ENCODE results near the gene S100A2. TPM values are rescaled to one million over a fixed set of nuclear protein-coding genes. Genes with fewer than 3 reads are reported as not detected.
A peak's percentile ranks its signal among the peaks of the same experiment; 100 is the strongest.

The S100A2 gene
- polyA plus RNA-seq, 2 of the 4 experiments (the other 2 are of a cell fraction) = 5.1 to 15.9 TPM

- ATAC-seq (peak; percentile 14 to 39; a peak in 4 of 6 replicates), FAIRE-seq (no peak), DNase-seq (ENCODE audit: low read depth in 1 of 2, low spot score in 1 of 2) (peak in 1 of 2 experiments; percentile 44)
- Histone ChIP-seq H3K4me3 (no peak overlapping the region), H3K27ac (peak overlapping the region in 1 of 2 experiments; percentile 52; a peak in 3 of 6 replicates), H3K4me2 (no peak overlapping the region), H3K4me1 (peaks cover 28% of the 10 kb centered on the region), H3K9me3 (no peaks in the 10 kb centered on the region)
- peak in 1 of 2 experiments; percentile 23; a peak in 1 of 5 replicates for TF ChIP-seq RAD21 (conservative IDR thresholded peaks at IDR 0.05 in 1 of 2, IDR thresholded peaks at IDR 0.05 in 1 of 2)
- TF ChIP-seq HOXA7 (CRISPR knock-in tag; IDR thresholded peaks at IDR 0.05) = no peak
- TF ChIP-seq, protein P1, sequence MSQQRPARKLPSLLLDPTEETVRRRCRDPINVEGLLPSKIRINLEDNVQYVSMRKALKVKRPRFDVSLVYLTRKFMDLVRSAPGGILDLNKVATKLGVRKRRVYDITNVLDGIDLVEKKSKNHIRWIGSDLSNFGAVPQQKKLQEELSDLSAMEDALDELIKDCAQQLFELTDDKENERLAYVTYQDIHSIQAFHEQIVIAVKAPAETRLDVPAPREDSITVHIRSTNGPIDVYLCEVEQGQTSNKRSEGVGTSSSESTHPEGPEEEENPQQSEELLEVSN (IDR thresholded peaks at IDR 0.05; ENCODE audit: borderline replicate concordance, low read depth) = no peak
- TF ChIP-seq TFCP2L1 (CRISPR knock-in tag; IDR thresholded peaks at IDR 0.05) = no peak
- TF ChIP-seq, protein P2, sequence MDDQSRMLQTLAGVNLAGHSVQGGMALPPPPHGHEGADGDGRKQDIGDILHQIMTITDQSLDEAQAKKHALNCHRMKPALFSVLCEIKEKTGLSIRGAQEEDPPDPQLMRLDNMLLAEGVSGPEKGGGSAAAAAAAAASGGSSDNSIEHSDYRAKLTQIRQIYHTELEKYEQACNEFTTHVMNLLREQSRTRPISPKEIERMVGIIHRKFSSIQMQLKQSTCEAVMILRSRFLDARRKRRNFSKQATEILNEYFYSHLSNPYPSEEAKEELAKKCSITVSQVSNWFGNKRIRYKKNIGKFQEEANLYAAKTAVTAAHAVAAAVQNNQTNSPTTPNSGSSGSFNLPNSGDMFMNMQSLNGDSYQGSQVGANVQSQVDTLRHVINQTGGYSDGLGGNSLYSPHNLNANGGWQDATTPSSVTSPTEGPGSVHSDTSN (IDR thresholded peaks at IDR 0.05) = no peak
- 0 out of 2 replicates have a peak, but pooled peaks have one; percentile 34 for TF ChIP-seq MAX (IDR thresholded peaks at IDR 0.05)
- TF ChIP-seq KDM1A (IDR thresholded peaks at IDR 0.05; ENCODE audit: low read depth) = no peak
- ChIA-PET CTCF (interaction anchor here (1.0 to 13.0 kb wide), 7 partner anchors 8 to 114 kb away, joined by 3 to 273 read pairs (median 47); partner anchors contain the start of genes S100A1, S100A13, S100A3 and S100A4), POLR2A (no interaction called here)
- 59% methylated on average over 3 of the region's 3 CpGs for WGBS (ENCODE audit: missing lambda C conversion rate)
Observed at GRCh38 chr1:153513023-153513422, 52.6 kb downstream of the S100A2 start.

Other genes starting within 250 kb of the S100A2 start
- not detected in 2 replicates for gene PGLYRP4, start 217.0 kb downstream of the S100A2 start, polyA plus RNA-seq (2011; rRNA removed)
- gene PGLYRP4, start 217.0 kb downstream of the S100A2 start, polyA plus RNA-seq (2017; fragmentation: RNase III; extraction: RNeasy Plus Mini Kit Qiagen cat#74134 plus additional on column Dnase treatment) = not detected in 3 replicates
- gene S100A9, start 208.0 kb downstream of the S100A2 start, polyA plus RNA-seq (2011; rRNA removed) = 0.86 and 0.90 TPM in 2 replicates
- gene S100A9, start 208.0 kb downstream of the S100A2 start, polyA plus RNA-seq (2017; fragmentation: RNase III; extraction: RNeasy Plus Mini Kit Qiagen cat#74134 plus additional on column Dnase treatment) = 1.7 to 4.6 TPM (median 3.1 TPM) in 3 replicates
- gene S100A12, start 190.2 kb downstream of the S100A2 start, polyA plus RNA-seq (2011; rRNA removed) = not detected in 2 replicates
- not detected in 3 replicates for gene S100A12, start 190.2 kb downstream of the S100A2 start, polyA plus RNA-seq (2017; fragmentation: RNase III; extraction: RNeasy Plus Mini Kit Qiagen cat#74134 plus additional on column Dnase treatment)
- gene S100A8, start 174.8 kb downstream of the S100A2 start, polyA plus RNA-seq (2011; rRNA removed) = not detected in 2 replicates
- not detected in 3 replicates for gene S100A8, start 174.8 kb downstream of the S100A2 start, polyA plus RNA-seq (2017; fragmentation: RNase III; extraction: RNeasy Plus Mini Kit Qiagen cat#74134 plus additional on column Dnase treatment)
- gene S100A7A, start 149.3 kb downstream of the S100A2 start, polyA plus RNA-seq (2011; rRNA removed) = not detected in 2 replicates
- not detected in 3 replicates for gene S100A7A, start 149.3 kb downstream of the S100A2 start, polyA plus RNA-seq (2017; fragmentation: RNase III; extraction: RNeasy Plus Mini Kit Qiagen cat#74134 plus additional on column Dnase treatment)
- not detected in 2 replicates for gene S100A7, start 105.2 kb downstream of the S100A2 start, polyA plus RNA-seq (2011; rRNA removed)
- not detected in 3 replicates for gene S100A7, start 105.2 kb downstream of the S100A2 start, polyA plus RNA-seq (2017; fragmentation: RNase III; extraction: RNeasy Plus Mini Kit Qiagen cat#74134 plus additional on column Dnase treatment)
- 898 and 1,226 TPM in 2 replicates for gene S100A6, start 29.9 kb downstream of the S100A2 start, polyA plus RNA-seq (2011; rRNA removed)
- gene S100A6, start 29.9 kb downstream of the S100A2 start, polyA plus RNA-seq (2017; fragmentation: RNase III; extraction: RNeasy Plus Mini Kit Qiagen cat#74134 plus additional on column Dnase treatment) = 2,810 to 4,567 TPM (median 3,552 TPM) in 3 replicates
- 0.48 and 0.68 TPM in 2 replicates for gene S100A5, start 24.9 kb downstream of the S100A2 start, polyA plus RNA-seq (2011; rRNA removed)
- 0.17 to 0.57 TPM (median 0.45 TPM) in 3 replicates for gene S100A5, start 24.9 kb downstream of the S100A2 start, polyA plus RNA-seq (2017; fragmentation: RNase III; extraction: RNeasy Plus Mini Kit Qiagen cat#74134 plus additional on column Dnase treatment)
- 590 and 814 TPM in 2 replicates for gene S100A4, start 20.0 kb downstream of the S100A2 start, polyA plus RNA-seq (2011; rRNA removed)
- 2,180 to 3,189 TPM (median 2,584 TPM) in 3 replicates for gene S100A4, start 20.0 kb downstream of the S100A2 start, polyA plus RNA-seq (2017; fragmentation: RNase III; extraction: RNeasy Plus Mini Kit Qiagen cat#74134 plus additional on column Dnase treatment)
- 25.0 and 25.4 TPM in 2 replicates for gene S100A3, start 16.6 kb downstream of the S100A2 start, polyA plus RNA-seq (2011; rRNA removed)
- 71.1 to 88.9 TPM (median 74.0 TPM) in 3 replicates for gene S100A3, start 16.6 kb downstream of the S100A2 start, polyA plus RNA-seq (2017; fragmentation: RNase III; extraction: RNeasy Plus Mini Kit Qiagen cat#74134 plus additional on column Dnase treatment)
- 270 and 294 TPM in 2 replicates for gene S100A16, start 47.3 kb upstream of the S100A2 start, polyA plus RNA-seq (2011; rRNA removed)
- gene S100A16, start 47.3 kb upstream of the S100A2 start, polyA plus RNA-seq (2017; fragmentation: RNase III; extraction: RNeasy Plus Mini Kit Qiagen cat#74134 plus additional on column Dnase treatment) = 259 to 298 TPM (median 290 TPM) in 3 replicates
- gene S100A14, start 50.5 kb upstream of the S100A2 start, polyA plus RNA-seq (2011; rRNA removed) = 0.21 and 0.65 TPM in 2 replicates
- 0.16 to 0.21 TPM (median 0.21 TPM) in 3 replicates for gene S100A14, start 50.5 kb upstream of the S100A2 start, polyA plus RNA-seq (2017; fragmentation: RNase III; extraction: RNeasy Plus Mini Kit Qiagen cat#74134 plus additional on column Dnase treatment)
- 98.9 and 113 TPM in 2 replicates for gene S100A13, start 61.7 kb upstream of the S100A2 start, polyA plus RNA-seq (2011; rRNA removed)
- gene S100A13, start 61.7 kb upstream of the S100A2 start, polyA plus RNA-seq (2017; fragmentation: RNase III; extraction: RNeasy Plus Mini Kit Qiagen cat#74134 plus additional on column Dnase treatment) = 107 to 146 TPM (median 129 TPM) in 3 replicates
- 0.52 and 0.59 TPM in 2 replicates for gene S100A1, start 62.6 kb upstream of the S100A2 start, polyA plus RNA-seq (2011; rRNA removed)
- gene S100A1, start 62.6 kb upstream of the S100A2 start, polyA plus RNA-seq (2017; fragmentation: RNase III; extraction: RNeasy Plus Mini Kit Qiagen cat#74134 plus additional on column Dnase treatment) = 0.67 to 0.97 TPM (median 0.88 TPM) in 3 replicates
- 81.6 and 98.1 TPM in 2 replicates for gene CHTOP, start 68.2 kb upstream of the S100A2 start, polyA plus RNA-seq (2011; rRNA removed)
- gene CHTOP, start 68.2 kb upstream of the S100A2 start, polyA plus RNA-seq (2017; fragmentation: RNase III; extraction: RNeasy Plus Mini Kit Qiagen cat#74134 plus additional on column Dnase treatment) = 76.1 to 87.8 TPM (median 79.2 TPM) in 3 replicates
- 70.1 and 71.4 TPM in 2 replicates for gene SNAPIN, start 92.9 kb upstream of the S100A2 start, polyA plus RNA-seq (2011; rRNA removed)
- 46.6 to 52.6 TPM (median 50.5 TPM) in 3 replicates for gene SNAPIN, start 92.9 kb upstream of the S100A2 start, polyA plus RNA-seq (2017; fragmentation: RNase III; extraction: RNeasy Plus Mini Kit Qiagen cat#74134 plus additional on column Dnase treatment)
- gene ILF2, start 105.1 kb upstream of the S100A2 start, polyA plus RNA-seq (2011; rRNA removed) = 285 and 339 TPM in 2 replicates
- gene ILF2, start 105.1 kb upstream of the S100A2 start, polyA plus RNA-seq (2017; fragmentation: RNase III; extraction: RNeasy Plus Mini Kit Qiagen cat#74134 plus additional on column Dnase treatment) = 245 to 257 TPM (median 249 TPM) in 3 replicates
- gene NPR1, start 112.8 kb upstream of the S100A2 start, polyA plus RNA-seq (2011; rRNA removed) = 0.34 and 0.39 TPM in 2 replicates
- 0.96 to 1.9 TPM (median 1.7 TPM) in 3 replicates for gene NPR1, start 112.8 kb upstream of the S100A2 start, polyA plus RNA-seq (2017; fragmentation: RNase III; extraction: RNeasy Plus Mini Kit Qiagen cat#74134 plus additional on column Dnase treatment)
- gene INTS3, start 162.2 kb upstream of the S100A2 start, polyA plus RNA-seq (2011; rRNA removed) = 34.1 and 44.0 TPM in 2 replicates
- gene INTS3, start 162.2 kb upstream of the S100A2 start, polyA plus RNA-seq (2017; fragmentation: RNase III; extraction: RNeasy Plus Mini Kit Qiagen cat#74134 plus additional on column Dnase treatment) = 21.5 to 25.1 TPM (median 23.5 TPM) in 3 replicates
- 1.3 TPM in 2 replicates for gene SLC27A3, start 209.6 kb upstream of the S100A2 start, polyA plus RNA-seq (2011; rRNA removed)
- gene SLC27A3, start 209.6 kb upstream of the S100A2 start, polyA plus RNA-seq (2017; fragmentation: RNase III; extraction: RNeasy Plus Mini Kit Qiagen cat#74134 plus additional on column Dnase treatment) = 1.8 to 2.7 TPM (median 2.1 TPM) in 3 replicates

Data from A549 (cell line).